22Rv1 (cell line): ENCODE results near the gene PCGF2.

Experiments used
- CTCF ChIP-seq: fragments of 450-650 bp; IDR thresholded peaks from 2 replicates; pipeline ENCODE4 v1.5.1; 2017; ENCODE audit warnings: mild to moderate bottlenecking
- ZFX ChIP-seq: fragments of 450-650 bp; IDR thresholded peaks from 2 replicates; pipeline ENCODE4 v1.6.1; 2017; ENCODE audit warnings: antibody characterized with exemption, borderline replicate concordance

GRCh38 chr17:38746004-38746848, 1.9 kb downstream of the PCGF2 start:
- no peak for TF ChIP-seq CTCF
- TF ChIP-seq ZFX = no peak
